Measurements from ENCODE around the gene DNAJA3.

DNAJA3 gene

GRCh38 chr16:4435337-4436067 is 9.8 kb downstream of the DNAJA3 start:
- DNase-seq (ENCODE audit: low spot score): no peak

- DNase-seq (ENCODE audit: low spot score): no peak
Observed at GRCh38 chr16:4437366-4437765, 11.7 kb downstream of the DNAJA3 start.

GRCh38 chr16:4442371-4442770 is 16.7 kb downstream of the DNAJA3 start:
- DNase-seq (ENCODE audit: low spot score): no peak

GRCh38 chr16:4443271-4443670 is 17.6 kb downstream of the DNAJA3 start:
- DNase-seq (ENCODE audit: low spot score): no peak

- DNase-seq (ENCODE audit: low spot score): no peak
Observed at GRCh38 chr16:4443986-4444385, 18.3 kb downstream of the DNAJA3 start.

- no peak for DNase-seq (ENCODE audit: low spot score)
Observed at GRCh38 chr16:4450430-4450829, 24.8 kb downstream of the DNAJA3 start.

GRCh38 chr16:4450931-4451519 is 25.4 kb downstream of the DNAJA3 start:
- no peak for DNase-seq (ENCODE audit: low spot score)

- no peak for DNase-seq (ENCODE audit: low spot score)
Observed at GRCh38 chr16:4452674-4453073, 27.0 kb downstream of the DNAJA3 start.

GRCh38 chr16:4454623-4455022 is 29.0 kb downstream of the DNAJA3 start:
- DNase-seq (ENCODE audit: low spot score): no peak

- no peak for DNase-seq (ENCODE audit: low spot score)
Observed at GRCh38 chr16:4455081-4455480, 29.4 kb downstream of the DNAJA3 start.

- no peak for DNase-seq (ENCODE audit: low spot score)
Observed at GRCh38 chr16:4455951-4456350, 30.3 kb downstream of the DNAJA3 start.

GRCh38 chr16:4460936-4461249 is 35.2 kb downstream of the DNAJA3 start:
- DNase-seq (ENCODE audit: low spot score): peak; percentile 40

GRCh38 chr16:4461250-4462085 is 35.8 kb downstream of the DNAJA3 start:
- DNase-seq (ENCODE audit: low spot score): peak; percentile 70

- DNase-seq (ENCODE audit: low spot score): no peak
Observed at GRCh38 chr16:4463522-4464163, 38.0 kb downstream of the DNAJA3 start.

GRCh38 chr16:4465977-4466779 is 40.5 kb downstream of the DNAJA3 start:
- DNase-seq (ENCODE audit: low spot score): no peak

- DNase-seq (ENCODE audit: low spot score): no peak
Observed at GRCh38 chr16:4467916-4468315, 42.2 kb downstream of the DNAJA3 start.

- no peak for DNase-seq (ENCODE audit: low spot score)
Observed at GRCh38 chr16:4468972-4469371, 43.3 kb downstream of the DNAJA3 start.

GRCh38 chr16:4471869-4472268 is 46.2 kb downstream of the DNAJA3 start:
- no peak for DNase-seq (ENCODE audit: low spot score)

- no peak for DNase-seq (ENCODE audit: low spot score)
Observed at GRCh38 chr16:4472880-4473279, 47.2 kb downstream of the DNAJA3 start.

- DNase-seq (ENCODE audit: low spot score): peak; percentile 74
Observed at GRCh38 chr16:4474192-4474961, 48.7 kb downstream of the DNAJA3 start, which contains the start of gene NMRAL1. Gene NMRAL1 (minus strand): TSS chr16:4474625. CDS start chr16:4474132, 493 bp downstream.
